ENCODE measurements around the gene MAN2B2. TPM values are rescaled to one million over a fixed set of nuclear protein-coding genes. Genes with fewer than 3 reads are reported as not detected.

The MAN2B2 gene
- total RNA-seq, 1 experiment from 2014 or later = 5.9 TPM

DNA sequence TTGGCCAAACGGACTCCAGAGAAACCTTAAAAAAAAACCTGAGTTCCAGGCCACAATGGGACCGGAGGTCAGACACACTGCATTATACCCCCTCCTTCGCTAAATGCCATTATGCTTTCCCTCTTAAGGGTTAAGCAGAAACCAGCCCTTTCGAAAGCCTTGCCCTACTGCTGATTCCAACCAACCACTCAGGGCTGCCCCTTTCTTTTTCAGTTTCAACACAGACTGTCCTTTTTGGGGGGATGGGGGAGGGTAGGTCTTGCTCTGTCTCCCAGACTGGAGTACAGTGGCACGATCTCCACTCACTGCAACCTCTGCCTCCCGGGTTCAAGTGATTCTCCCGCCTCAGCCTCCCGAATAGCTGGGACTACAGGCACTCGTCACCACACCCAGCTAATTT lies 49.5 kb upstream of the MAN2B2 start:
- Mint-ChIP-seq H3K9me3 (no peaks in the 10 kb centered on the region; a peak in 1 of 5 replicates), H3K27ac (peak overlapping the region in 1 of 3 experiments; percentile 22; a peak in 1 of 7 replicates), H3K4me1 (peaks cover 18 to 31% of the 10 kb centered on the region in 2 experiments), H3K4me3 (no peak overlapping the region), H3K27me3 (ENCODE audit: low read depth) (no peaks in the 10 kb centered on the region; the same call in 1 of the 2 replicates), H3K36me3 (ENCODE audit: insufficient read depth in 1 of 3, low read depth in 3 of 3) (no peaks in the 10 kb centered on the region)
- Histone ChIP-seq H3K18ac (ENCODE audit: insufficient read length, low read depth, low read length) (no peak overlapping the region), H2AFZ (ENCODE audit: low read length) (no peak overlapping the region), H3K4me1 (ENCODE audit: insufficient read depth, low read length) (peaks cover 4% of the 10 kb centered on the region; the same call in 1 of the 2 replicates), H4K20me1 (ENCODE audit: control insufficient read depth, insufficient read depth, insufficient read length) (no peaks in the 10 kb centered on the region), H4K5ac (ENCODE audit: insufficient read length, low read depth, low read length) (no peak overlapping the region), H3K23ac (ENCODE audit: insufficient read length, low read depth, low read length) (no peak overlapping the region), H3K27ac (ENCODE audit: insufficient read length, low read depth, low read length) (no peak overlapping the region), H2BK120ac (ENCODE audit: low read depth, low read length, poor library complexity, severe bottlenecking) (no peak overlapping the region), H3K9ac (ENCODE audit: extremely low read depth, insufficient read length, low read length) (no peak overlapping the region), H3K23me2 (ENCODE audit: insufficient read length, low read depth, low read length, poor library complexity, severe bottlenecking) (no peaks in the 10 kb centered on the region), H4K91ac (ENCODE audit: insufficient read length, low read depth, low read length) (no peak overlapping the region), H4K8ac (replicated peaks; ENCODE audit: insufficient read length, low read depth, low read length) (no peak overlapping the region), H2BK5ac (ENCODE audit: insufficient read length, low read length) (no peak overlapping the region), H3T11ph (ENCODE audit: low read length) (no peak overlapping the region), H3K4me2 (ENCODE audit: insufficient read depth, insufficient read length, low read length) (no peak overlapping the region), H2BK12ac (ENCODE audit: insufficient read length, low read depth, low read length) (no peak overlapping the region), H2BK15ac (ENCODE audit: low read depth, low read length) (no peak overlapping the region), H3K27me3 (ENCODE audit: insufficient read depth, low read length) (no peaks in the 10 kb centered on the region), H3K14ac (ENCODE audit: insufficient read depth, low read length) (no peak overlapping the region), H3K4ac (ENCODE audit: low read depth, low read length) (no peak overlapping the region), H3K56ac (ENCODE audit: insufficient read length, low read depth, low read length) (no peak overlapping the region), H3K79me2 (ENCODE audit: insufficient read depth, low read length) (no peaks in the 10 kb centered on the region), H3K9me3 (ENCODE audit: control insufficient read depth, low read depth, low read length) (no peaks in the 10 kb centered on the region), H2AK5ac (ENCODE audit: insufficient read length, low read length) (no peak overlapping the region), H3K79me1 (ENCODE audit: insufficient read depth, low read depth, low read length, poor library complexity, severe bottlenecking) (no peaks in the 10 kb centered on the region), H2BK20ac (ENCODE audit: low read depth, low read length, poor library complexity, severe bottlenecking) (no peak overlapping the region)
- DNase-seq = no peak
- no CpG with 5 or more reads among the region's 9 CpGs for WGBS (ENCODE audit: extremely low coverage, insufficient read length, low lambda C conversion rate)
- TF ChIP-seq, protein P1, sequence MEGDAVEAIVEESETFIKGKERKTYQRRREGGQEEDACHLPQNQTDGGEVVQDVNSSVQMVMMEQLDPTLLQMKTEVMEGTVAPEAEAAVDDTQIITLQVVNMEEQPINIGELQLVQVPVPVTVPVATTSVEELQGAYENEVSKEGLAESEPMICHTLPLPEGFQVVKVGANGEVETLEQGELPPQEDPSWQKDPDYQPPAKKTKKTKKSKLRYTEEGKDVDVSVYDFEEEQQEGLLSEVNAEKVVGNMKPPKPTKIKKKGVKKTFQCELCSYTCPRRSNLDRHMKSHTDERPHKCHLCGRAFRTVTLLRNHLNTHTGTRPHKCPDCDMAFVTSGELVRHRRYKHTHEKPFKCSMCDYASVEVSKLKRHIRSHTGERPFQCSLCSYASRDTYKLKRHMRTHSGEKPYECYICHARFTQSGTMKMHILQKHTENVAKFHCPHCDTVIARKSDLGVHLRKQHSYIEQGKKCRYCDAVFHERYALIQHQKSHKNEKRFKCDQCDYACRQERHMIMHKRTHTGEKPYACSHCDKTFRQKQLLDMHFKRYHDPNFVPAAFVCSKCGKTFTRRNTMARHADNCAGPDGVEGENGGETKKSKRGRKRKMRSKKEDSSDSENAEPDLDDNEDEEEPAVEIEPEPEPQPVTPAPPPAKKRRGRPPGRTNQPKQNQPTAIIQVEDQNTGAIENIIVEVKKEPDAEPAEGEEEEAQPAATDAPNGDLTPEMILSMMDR (conservative IDR thresholded peaks at IDR 0.05) = no peak

All from H9 (cell line).